HEK293 (cell line): ENCODE results near the gene CAMK2B.

Experiments used
- BCL11A ChIP-seq: fragments of 450-650 bp; formaldehyde crosslinking; IDR thresholded peaks from 2 replicates; pipeline ENCODE4 v1.5.1; 2016; ENCODE audit warnings: low read depth, missing biosample characterization, missing genetic modification characterization
- GFI1B ChIP-seq: fragments of 450-650 bp; formaldehyde crosslinking; IDR thresholded peaks from 2 replicates; pipeline ENCODE4 v1.5.1; 2016; ENCODE audit warnings: missing biosample characterization, missing genetic modification characterization
- HOXA7 ChIP-seq: sonication (generic); formaldehyde crosslinking; IDR thresholded peaks from 2 replicates; pipeline ENCODE4 v1.8.1; 2022; ENCODE audit warnings: missing genetic modification reagents, borderline replicate concordance
- KLF1 ChIP-seq: fragments of 450-650 bp; formaldehyde crosslinking; IDR thresholded peaks from 2 replicates; pipeline ENCODE4 v1.5.1; 2016; ENCODE audit warnings: missing biosample characterization, missing genetic modification characterization
- MEIS1 ChIP-seq: sonication (generic); formaldehyde crosslinking; IDR thresholded peaks from 2 replicates; pipeline ENCODE4 v1.8.1; 2022; ENCODE audit warnings: missing genetic modification reagents, mild to moderate bottlenecking, borderline replicate concordance
- MZF1 ChIP-seq: fragments of 450-650 bp; formaldehyde crosslinking; IDR thresholded peaks from 2 replicates; pipeline ENCODE4 v1.5.1; 2017; ENCODE audit warnings: missing biosample characterization, missing genetic modification characterization, borderline replicate concordance
- PRDM1 ChIP-seq: fragments of 450-650 bp; formaldehyde crosslinking; IDR thresholded peaks from 2 replicates; pipeline ENCODE4; 2016; ENCODE audit warnings: missing biosample characterization, missing genetic modification characterization
- ZIC2 ChIP-seq: fragments of 450-650 bp; formaldehyde crosslinking; IDR thresholded peaks from 2 replicates; pipeline ENCODE4 v1.5.1; 2016; ENCODE audit warnings: missing biosample characterization, missing genetic modification characterization
- ZNF10 ChIP-seq: fragments of 450-650 bp; formaldehyde crosslinking; IDR thresholded peaks from 2 replicates; pipeline ENCODE4 v1.5.1; 2017; ENCODE audit warnings: missing biosample characterization, missing genetic modification characterization
- ZNF184 ChIP-seq: fragments of 450-650 bp; IDR thresholded peaks from 2 replicates; pipeline ENCODE4 v1.5.1; 2018; ENCODE audit warnings: missing biosample characterization, mild to moderate bottlenecking, missing genetic modification characterization
- ZNF248 ChIP-seq: fragments of 450-650 bp; formaldehyde crosslinking; IDR thresholded peaks from 2 replicates; pipeline ENCODE4 v1.5.1; 2017; ENCODE audit warnings: missing biosample characterization, missing genetic modification characterization
- ZNF311 ChIP-seq: fragments of 450-650 bp; formaldehyde crosslinking; IDR thresholded peaks from 2 replicates; pipeline ENCODE4 v1.5.1; 2017; ENCODE audit warnings: missing biosample characterization, missing genetic modification characterization, borderline replicate concordance
- ZNF335 ChIP-seq: fragments of 450-650 bp; formaldehyde crosslinking; conservative IDR thresholded peaks from 2 replicates; pipeline ENCODE4 v1.5.1; 2016; ENCODE audit warnings: missing biosample characterization, missing genetic modification characterization
- ZNF354C ChIP-seq: fragments of 450-650 bp; formaldehyde crosslinking; IDR thresholded peaks from 2 replicates; pipeline ENCODE4 v1.5.1; 2016; ENCODE audit warnings: missing biosample characterization, missing genetic modification characterization, low read depth, borderline replicate concordance
- ZNF37A ChIP-seq: fragments of 450-650 bp; IDR thresholded peaks from 2 replicates; pipeline ENCODE4 v1.5.1; 2018; ENCODE audit warnings: missing biosample characterization, missing genetic modification characterization
- ZNF416 ChIP-seq: fragments of 450-650 bp; formaldehyde crosslinking; IDR thresholded peaks from 2 replicates; pipeline ENCODE4 v1.5.1; 2016; ENCODE audit warnings: missing biosample characterization, missing genetic modification characterization
- ZNF473 ChIP-seq: fragments of 450-650 bp; formaldehyde crosslinking; IDR thresholded peaks from 2 replicates; pipeline ENCODE4 v1.5.1; 2017; ENCODE audit warnings: missing biosample characterization, missing genetic modification characterization
- ZNF544 ChIP-seq: fragments of 450-650 bp; formaldehyde crosslinking; IDR thresholded peaks from 2 replicates; pipeline ENCODE4 v1.5.0; 2017; ENCODE audit warnings: missing biosample characterization, missing genetic modification characterization
- ZNF549 ChIP-seq: fragments of 450-650 bp; IDR thresholded peaks from 2 replicates; pipeline ENCODE4 v1.5.1; 2018; ENCODE audit warnings: missing biosample characterization, missing genetic modification characterization, mild to moderate bottlenecking, inconsistent platforms, moderate library complexity
- ZNF558 ChIP-seq: fragments of 450-650 bp; formaldehyde crosslinking; IDR thresholded peaks from 2 replicates; pipeline ENCODE4 v1.5.1; 2016; ENCODE audit warnings: missing biosample characterization, missing genetic modification characterization
- ZNF660 ChIP-seq: fragments of 450-650 bp; IDR thresholded peaks from 2 replicates; pipeline ENCODE4 v1.5.1; 2018; ENCODE audit warnings: missing biosample characterization, mild to moderate bottlenecking, missing genetic modification characterization
- ZNF768 ChIP-seq: fragments of 450-650 bp; formaldehyde crosslinking; IDR thresholded peaks from 2 replicates; pipeline ENCODE4 v1.5.1; 2018; ENCODE audit warnings: missing biosample characterization, mild to moderate bottlenecking, missing genetic modification characterization
- TF ChIP-seq, protein P1 (sequence below): fragments of 450-650 bp; formaldehyde crosslinking; IDR thresholded peaks from 2 replicates; pipeline ENCODE4 v1.5.1; 2016; ENCODE audit warnings: missing biosample characterization, missing genetic modification characterization
- TF ChIP-seq, protein P2 (sequence below): fragments of 450-650 bp; formaldehyde crosslinking; conservative IDR thresholded peaks from 2 replicates; pipeline ENCODE4 v1.5.1; 2016; ENCODE audit warnings: low read depth, missing biosample characterization, missing genetic modification characterization
- TF ChIP-seq, protein P3 (sequence below): fragments of 450-650 bp; formaldehyde crosslinking; IDR thresholded peaks from 2 replicates; pipeline ENCODE4 v1.5.1; 2016; ENCODE audit warnings: missing biosample characterization, missing genetic modification characterization
- TF ChIP-seq, protein P4 (sequence below): fragments of 450-650 bp; formaldehyde crosslinking; IDR thresholded peaks from 2 replicates; pipeline ENCODE4 v1.5.1; 2016; ENCODE audit warnings: missing biosample characterization, missing genetic modification characterization, low read depth
- TF ChIP-seq, protein P5 (sequence below): fragments of 450-650 bp; formaldehyde crosslinking; IDR thresholded peaks from 2 replicates; pipeline ENCODE4 v1.5.1; 2016; ENCODE audit warnings: missing biosample characterization, missing genetic modification characterization, borderline replicate concordance

Gene CAMK2B

DNA sequence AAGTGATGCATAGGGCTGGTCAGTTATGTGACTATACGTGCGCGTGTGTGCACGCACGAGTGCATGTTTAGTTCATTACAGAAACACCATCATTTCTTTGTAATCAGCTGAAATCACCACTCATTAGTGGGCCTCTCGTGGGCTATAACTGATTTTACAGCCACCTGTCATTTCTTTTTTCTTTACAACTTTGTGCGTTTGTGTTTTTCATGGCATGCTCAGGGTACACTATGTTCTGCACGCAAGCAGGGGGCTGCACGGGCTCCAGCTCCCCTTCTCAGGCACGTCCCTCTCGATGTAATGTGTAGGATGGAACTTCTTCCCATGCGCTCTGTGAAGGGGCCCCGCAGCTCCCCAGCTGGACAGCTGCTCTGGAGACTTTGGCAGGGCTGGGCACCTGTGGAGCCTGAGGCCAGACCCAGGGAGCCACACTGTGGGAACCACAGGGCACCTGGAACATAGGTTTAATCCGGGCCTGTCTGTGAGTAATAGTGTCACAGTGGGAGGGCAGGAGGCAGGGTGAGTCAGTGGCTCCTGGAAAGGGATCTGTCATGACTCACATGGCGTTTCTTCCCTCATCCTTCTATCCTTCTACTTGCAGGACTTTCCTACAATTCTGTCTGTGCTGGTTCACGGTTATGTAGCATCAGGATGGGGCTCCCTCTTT lies 141.1 kb downstream of the CAMK2B start (continued):
- TF ChIP-seq, protein P1, sequence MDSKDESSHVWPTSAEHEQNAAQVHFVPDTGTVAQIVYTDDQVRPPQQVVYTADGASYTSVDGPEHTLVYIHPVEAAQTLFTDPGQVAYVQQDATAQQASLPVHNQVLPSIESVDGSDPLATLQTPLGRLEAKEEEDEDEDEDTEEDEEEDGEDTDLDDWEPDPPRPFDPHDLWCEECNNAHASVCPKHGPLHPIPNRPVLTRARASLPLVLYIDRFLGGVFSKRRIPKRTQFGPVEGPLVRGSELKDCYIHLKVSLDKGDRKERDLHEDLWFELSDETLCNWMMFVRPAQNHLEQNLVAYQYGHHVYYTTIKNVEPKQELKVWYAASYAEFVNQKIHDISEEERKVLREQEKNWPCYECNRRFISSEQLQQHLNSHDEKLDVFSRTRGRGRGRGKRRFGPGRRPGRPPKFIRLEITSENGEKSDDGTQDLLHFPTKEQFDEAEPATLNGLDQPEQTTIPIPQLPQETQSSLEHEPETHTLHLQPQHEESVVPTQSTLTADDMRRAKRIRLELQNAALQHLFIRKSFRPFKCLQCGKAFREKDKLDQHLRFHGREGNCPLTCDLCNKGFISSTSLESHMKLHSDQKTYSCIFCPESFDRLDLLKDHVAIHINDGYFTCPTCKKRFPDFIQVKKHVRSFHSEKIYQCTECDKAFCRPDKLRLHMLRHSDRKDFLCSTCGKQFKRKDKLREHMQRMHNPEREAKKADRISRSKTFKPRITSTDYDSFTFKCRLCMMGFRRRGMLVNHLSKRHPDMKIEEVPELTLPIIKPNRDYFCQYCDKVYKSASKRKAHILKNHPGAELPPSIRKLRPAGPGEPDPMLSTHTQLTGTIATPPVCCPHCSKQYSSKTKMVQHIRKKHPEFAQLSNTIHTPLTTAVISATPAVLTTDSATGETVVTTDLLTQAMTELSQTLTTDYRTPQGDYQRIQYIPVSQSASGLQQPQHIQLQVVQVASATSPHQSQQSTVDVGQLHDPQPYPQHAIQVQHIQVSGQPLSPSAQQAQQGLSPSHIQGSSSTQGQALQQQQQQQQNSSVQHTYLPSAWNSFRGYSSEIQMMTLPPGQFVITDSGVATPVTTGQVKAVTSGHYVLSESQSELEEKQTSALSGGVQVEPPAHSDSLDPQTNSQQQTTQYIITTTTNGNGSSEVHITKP (tag by site-specific recombination), result no peak
- TF ChIP-seq ZNF768 (tag by site-specific recombination) (no peak), GFI1B (tag by site-specific recombination) (no peak), ZNF10 (tag by site-specific recombination) (no peak), MEIS1 (CRISPR knock-in tag) (no peak), ZNF354C (tag by site-specific recombination) (no peak), ZNF549 (tag by site-specific recombination) (no peak), ZNF544 (tag by site-specific recombination) (no peak), KLF1 (tag by site-specific recombination) (no peak), ZNF37A (no peak), HOXA7 (CRISPR knock-in tag) (no peak), ZNF335 (no peak), ZNF184 (tag by site-specific recombination) (peak; percentile 27; the same call in 1 of the 2 replicates), ZNF558 (tag by site-specific recombination) (no peak), ZNF473 (tag by site-specific recombination) (no peak), ZNF660 (tag by site-specific recombination) (peak; percentile 17; the same call in 1 of the 2 replicates), ZNF416 (no peak), BCL11A (tag by site-specific recombination) (no peak), MZF1 (tag by site-specific recombination) (no peak), PRDM1 (tag by site-specific recombination) (peak; percentile 85; the same call in 1 of the 2 replicates), ZNF311 (tag by site-specific recombination) (no peak), ZIC2 (tag by site-specific recombination) (peak; percentile 100), ZNF248 (tag by site-specific recombination) (no peak)
- TF ChIP-seq, protein P2, sequence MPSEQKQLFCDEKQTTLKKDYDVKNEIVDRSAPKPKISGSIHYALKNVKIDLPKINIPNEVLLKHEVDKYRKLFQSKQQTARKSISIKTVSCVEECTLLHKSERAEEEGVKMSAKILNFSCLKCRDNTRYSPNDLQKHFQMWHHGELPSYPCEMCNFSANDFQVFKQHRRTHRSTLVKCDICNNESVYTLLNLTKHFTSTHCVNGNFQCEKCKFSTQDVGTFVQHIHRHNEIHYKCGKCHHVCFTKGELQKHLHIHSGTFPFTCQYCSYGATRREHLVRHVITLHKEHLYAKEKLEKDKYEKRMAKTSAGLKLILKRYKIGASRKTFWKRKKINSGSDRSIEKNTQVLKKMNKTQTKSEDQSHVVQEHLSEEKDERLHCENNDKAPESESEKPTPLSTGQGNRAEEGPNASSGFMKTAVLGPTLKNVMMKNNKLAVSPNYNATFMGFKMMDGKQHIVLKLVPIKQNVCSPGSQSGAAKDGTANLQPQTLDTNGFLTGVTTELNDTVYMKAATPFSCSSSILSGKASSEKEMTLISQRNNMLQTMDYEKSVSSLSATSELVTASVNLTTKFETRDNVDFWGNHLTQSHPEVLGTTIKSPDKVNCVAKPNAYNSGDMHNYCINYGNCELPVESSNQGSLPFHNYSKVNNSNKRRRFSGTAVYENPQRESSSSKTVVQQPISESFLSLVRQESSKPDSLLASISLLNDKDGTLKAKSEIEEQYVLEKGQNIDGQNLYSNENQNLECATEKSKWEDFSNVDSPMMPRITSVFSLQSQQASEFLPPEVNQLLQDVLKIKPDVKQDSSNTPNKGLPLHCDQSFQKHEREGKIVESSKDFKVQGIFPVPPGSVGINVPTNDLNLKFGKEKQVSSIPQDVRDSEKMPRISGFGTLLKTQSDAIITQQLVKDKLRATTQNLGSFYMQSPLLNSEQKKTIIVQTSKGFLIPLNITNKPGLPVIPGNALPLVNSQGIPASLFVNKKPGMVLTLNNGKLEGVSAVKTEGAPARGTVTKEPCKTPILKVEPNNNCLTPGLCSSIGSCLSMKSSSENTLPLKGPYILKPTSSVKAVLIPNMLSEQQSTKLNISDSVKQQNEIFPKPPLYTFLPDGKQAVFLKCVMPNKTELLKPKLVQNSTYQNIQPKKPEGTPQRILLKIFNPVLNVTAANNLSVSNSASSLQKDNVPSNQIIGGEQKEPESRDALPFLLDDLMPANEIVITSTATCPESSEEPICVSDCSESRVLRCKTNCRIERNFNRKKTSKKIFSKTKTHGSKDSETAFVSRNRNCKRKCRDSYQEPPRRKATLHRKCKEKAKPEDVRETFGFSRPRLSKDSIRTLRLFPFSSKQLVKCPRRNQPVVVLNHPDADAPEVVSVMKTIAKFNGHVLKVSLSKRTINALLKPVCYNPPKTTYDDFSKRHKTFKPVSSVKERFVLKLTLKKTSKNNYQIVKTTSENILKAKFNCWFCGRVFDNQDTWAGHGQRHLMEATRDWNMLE (tag by site-specific recombination), result no peak
- TF ChIP-seq, protein P3, sequence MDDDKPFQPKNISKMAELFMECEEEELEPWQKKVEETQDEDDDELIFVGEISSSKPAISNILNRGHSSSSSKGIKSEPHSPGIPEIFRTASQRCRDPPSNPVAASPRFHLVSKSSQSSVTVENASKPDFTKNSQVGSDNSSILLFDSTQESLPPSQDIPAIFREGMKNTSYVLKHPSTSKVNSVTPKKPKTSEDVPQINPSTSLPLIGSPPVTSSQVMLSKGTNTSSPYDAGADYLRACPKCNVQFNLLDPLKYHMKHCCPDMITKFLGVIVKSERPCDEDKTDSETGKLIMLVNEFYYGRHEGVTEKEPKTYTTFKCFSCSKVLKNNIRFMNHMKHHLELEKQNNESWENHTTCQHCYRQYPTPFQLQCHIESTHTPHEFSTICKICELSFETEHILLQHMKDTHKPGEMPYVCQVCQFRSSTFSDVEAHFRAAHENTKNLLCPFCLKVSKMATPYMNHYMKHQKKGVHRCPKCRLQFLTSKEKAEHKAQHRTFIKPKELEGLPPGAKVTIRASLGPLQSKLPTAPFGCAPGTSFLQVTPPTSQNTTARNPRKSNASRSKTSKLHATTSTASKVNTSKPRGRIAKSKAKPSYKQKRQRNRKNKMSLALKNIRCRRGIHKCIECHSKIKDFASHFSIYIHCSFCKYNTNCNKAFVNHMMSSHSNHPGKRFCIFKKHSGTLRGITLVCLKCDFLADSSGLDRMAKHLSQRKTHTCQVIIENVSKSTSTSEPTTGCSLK (tag by site-specific recombination), result no peak
- TF ChIP-seq, protein P4, sequence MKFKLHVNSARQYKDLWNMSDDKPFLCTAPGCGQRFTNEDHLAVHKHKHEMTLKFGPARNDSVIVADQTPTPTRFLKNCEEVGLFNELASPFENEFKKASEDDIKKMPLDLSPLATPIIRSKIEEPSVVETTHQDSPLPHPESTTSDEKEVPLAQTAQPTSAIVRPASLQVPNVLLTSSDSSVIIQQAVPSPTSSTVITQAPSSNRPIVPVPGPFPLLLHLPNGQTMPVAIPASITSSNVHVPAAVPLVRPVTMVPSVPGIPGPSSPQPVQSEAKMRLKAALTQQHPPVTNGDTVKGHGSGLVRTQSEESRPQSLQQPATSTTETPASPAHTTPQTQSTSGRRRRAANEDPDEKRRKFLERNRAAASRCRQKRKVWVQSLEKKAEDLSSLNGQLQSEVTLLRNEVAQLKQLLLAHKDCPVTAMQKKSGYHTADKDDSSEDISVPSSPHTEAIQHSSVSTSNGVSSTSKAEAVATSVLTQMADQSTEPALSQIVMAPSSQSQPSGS (tag by site-specific recombination), result no peak
- TF ChIP-seq, protein P5, sequence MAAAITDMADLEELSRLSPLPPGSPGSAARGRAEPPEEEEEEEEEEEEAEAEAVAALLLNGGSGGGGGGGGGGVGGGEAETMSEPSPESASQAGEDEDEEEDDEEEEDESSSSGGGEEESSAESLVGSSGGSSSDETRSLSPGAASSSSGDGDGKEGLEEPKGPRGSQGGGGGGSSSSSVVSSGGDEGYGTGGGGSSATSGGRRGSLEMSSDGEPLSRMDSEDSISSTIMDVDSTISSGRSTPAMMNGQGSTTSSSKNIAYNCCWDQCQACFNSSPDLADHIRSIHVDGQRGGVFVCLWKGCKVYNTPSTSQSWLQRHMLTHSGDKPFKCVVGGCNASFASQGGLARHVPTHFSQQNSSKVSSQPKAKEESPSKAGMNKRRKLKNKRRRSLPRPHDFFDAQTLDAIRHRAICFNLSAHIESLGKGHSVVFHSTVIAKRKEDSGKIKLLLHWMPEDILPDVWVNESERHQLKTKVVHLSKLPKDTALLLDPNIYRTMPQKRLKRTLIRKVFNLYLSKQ (tag by site-specific recombination), result no peak
